HG03439 (cell line): ENCODE data around the gene OSR1.
"Not testable (repeated sequence)": the region's sequence is repeated elsewhere in the genome, so short reads cannot be mapped to it uniquely, and the experiment has no call there.

Source experiments
- ATAC-seq: cut with Tn5 transposase; IDR thresholded peaks from one replicate; pipeline ENCODE4 v1.9.1; 2021; ENCODE audit warnings: mild to moderate bottlenecking, moderate library complexity; ENCODE audit not compliant: unreplicated experiment

OSR1 gene

DNA sequence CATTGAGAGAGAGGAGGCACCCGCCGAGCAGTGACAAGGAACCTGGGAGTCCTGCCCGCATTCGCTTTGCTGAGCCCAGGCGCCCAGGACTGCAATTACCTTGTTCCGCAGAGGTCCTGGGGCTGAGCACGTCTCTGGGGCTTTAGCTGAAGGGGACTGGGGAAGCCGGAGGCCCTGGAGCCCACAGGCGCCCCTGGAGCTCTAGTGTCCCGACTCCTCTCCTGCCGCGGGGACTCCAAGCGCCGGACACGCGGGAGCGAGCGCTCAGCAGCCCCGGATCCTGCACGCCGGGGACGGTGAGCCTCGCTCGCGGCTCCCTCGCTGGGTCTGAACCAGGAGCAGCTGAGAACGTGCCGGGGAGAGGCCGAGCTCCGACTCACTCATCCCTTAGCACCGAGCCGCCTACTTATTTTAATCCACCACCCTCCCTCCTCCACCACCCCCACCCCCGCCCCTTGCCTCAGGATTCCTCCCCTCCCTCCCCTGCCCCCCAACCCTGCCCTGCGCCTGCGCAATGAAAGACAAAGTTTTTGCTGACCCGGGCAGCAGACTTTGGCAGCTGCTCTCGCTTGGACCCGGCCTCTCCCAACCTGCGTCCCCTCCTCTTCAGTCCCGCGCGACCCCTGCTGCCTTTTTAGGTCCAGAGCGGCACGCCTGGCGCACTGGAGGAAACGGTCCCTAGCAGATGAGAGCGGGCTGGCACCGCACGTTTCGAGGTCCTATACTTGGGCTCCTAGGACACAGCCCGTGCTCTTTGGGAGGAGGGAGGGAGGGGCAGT is at the start of gene OSR1:
OSR1 (minus strand) TSS at position 382 of the 779 bp plus-strand sequence. CDS start 4,818 bp downstream, outside the sequence.
- ATAC-seq = no peak

DNA sequence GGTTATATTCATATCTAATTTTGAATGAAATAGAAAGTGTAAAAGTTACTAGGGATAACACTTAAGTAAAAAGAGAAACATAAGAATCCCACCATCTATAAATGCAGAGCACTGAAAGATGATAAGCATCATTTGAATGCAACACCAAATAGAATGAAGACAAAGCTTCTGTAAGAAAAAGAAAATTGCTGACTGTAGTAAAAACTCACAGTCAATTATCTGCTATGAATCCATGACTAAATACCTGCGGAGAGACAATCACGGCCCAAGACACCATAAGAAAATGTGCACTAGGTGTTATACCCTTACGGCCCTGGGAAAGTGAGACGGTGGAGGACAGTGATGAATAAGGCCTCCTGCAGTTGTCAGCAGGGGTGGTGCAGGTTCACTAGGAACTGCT is 45.4 kb upstream of the OSR1 start:
- ATAC-seq = no peak

DNA sequence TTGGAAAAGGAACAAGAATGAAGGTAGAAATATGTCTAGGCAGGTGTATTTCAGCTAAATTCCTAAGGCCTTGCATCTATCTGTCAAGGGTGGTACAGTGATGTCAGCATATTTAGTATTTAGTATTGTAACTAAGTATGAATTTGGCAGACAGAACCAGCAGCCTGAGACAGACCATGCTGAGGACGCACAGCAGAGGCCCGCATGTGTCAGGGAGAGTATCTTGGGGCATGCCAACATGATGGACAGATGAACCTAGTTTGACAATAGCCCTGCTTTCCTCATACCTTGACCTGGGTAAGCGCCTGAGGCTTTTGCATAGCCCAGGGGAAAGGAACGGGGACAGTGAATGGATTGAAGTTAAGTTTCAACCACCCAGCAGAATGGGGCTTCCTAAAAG is 33.8 kb upstream of the OSR1 start:
- no peak for ATAC-seq

DNA sequence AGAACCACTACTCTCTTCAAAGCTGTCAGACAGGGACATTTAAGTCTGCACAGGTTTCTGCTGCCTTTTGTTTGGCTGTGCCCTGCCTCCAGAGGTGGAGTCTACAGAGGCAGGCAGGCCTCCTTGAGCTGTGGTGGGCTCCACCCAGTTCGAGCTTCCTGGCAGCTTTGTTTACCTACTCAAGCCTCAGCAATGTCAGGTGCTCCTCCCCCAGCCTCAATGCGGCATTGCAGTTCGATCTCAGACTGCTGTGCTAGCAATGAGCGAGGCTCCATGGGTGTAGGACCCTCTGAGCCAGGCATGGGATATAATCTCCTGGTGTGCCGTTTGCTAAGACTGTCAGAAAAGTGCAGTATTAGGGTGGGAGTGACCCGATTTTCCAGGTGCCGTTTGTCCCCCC is 31.0 kb upstream of the OSR1 start:
- ATAC-seq = not testable (repeated sequence)

DNA sequence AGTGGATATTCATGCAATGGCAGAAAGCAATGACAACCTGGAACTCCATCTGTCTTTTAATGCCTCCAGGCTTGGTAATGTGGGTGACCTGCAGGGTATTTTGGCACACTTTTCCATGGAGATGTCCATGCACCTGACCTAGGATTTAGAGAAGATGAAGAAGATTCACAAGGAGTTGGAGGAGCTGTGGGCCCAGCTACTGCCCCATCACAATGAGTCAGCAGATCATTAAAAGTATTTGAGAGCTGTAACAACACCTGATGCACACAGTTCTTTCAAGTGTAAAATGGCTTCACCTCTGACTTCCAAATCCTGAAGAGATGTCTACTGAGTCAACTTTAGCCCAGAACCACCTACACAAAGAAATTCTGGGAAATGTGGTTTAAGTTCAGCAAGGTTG is 22.1 kb upstream of the OSR1 start:
- no peak for ATAC-seq

DNA sequence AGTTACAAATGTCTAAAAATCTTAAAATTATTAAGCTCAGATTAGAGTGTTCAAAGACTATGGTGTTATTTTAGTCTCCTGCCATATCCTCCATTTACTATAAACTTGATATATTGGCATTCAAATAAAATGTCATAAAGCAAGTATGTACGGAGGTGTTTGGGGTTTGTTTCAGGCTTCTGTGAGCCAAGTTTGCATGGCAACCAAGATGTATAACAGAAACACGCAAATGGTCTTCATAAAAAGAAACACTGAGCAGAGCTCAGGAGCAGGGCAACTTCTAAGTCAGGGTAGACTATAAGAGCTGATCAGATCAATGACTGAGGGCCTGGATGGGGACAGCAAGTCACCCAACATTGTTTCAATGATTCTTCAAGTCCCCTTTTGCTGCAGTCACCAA is 20.5 kb upstream of the OSR1 start:
- ATAC-seq = no peak

DNA sequence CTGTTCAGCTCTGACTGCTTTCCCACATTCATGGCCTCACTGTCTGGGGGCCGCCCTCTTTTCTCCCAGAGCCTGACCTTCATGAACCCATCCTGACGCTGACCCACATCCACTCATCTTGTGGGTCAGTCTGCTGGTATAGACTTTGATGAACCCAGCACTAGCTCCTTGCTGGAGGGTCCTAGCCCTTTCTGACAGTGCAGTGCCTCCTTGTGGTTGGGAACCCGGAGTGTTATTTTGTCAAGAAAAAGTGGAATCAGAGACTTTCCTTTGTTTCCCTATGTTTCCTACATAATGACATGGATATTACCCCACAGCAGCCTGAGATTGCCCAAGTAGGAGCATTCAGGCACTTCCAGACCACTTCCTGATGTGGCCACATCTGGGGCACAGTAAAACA is 19.3 kb upstream of the OSR1 start:
- ATAC-seq = no peak

DNA sequence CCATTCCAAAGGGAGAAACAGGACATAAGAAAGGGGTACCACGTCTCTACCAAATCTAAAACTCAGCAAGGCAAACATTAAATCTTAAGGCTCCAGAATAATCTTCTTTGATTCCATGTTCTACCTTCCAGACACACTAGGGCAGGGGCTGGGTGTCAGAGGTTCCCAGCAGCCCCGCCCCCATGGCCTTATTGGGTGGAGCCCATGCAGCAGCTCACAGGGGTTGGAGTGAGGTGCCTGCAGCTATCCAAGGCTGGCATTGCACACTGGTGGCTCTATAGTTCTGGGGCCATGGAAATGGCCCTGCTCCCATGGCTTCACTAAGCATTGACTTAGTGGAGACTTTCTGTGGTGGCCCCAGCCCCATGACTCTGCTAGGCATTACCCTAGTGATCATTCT is 14.9 kb upstream of the OSR1 start:
- no peak for ATAC-seq

DNA sequence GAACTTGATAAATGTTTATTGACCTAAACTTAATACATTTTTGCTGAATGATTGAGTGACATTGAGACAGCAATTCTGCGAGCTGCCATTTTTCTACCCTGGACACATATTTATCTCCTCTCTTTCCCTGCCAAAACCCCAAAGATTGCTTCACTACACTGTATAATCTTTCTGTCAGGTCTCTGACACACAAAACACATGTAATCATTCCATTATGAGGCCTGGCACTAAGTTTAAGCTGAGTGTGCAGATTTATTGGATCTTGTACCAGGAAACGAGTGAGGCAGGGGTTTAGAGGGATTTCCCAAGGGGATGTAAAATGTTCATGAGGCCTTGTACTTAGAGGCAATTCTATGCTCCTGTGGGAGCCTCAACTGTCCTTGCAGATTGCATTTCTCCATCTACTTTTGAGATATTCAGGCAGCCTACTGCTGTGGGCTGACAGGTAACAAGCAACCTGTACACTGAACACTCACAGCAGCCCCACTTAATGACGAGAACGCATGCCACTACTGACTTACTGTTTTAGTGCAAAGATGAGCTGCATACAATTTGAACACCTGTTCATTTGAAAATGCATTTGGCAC is 13.7 kb upstream of the OSR1 start:
- no peak for ATAC-seq

DNA sequence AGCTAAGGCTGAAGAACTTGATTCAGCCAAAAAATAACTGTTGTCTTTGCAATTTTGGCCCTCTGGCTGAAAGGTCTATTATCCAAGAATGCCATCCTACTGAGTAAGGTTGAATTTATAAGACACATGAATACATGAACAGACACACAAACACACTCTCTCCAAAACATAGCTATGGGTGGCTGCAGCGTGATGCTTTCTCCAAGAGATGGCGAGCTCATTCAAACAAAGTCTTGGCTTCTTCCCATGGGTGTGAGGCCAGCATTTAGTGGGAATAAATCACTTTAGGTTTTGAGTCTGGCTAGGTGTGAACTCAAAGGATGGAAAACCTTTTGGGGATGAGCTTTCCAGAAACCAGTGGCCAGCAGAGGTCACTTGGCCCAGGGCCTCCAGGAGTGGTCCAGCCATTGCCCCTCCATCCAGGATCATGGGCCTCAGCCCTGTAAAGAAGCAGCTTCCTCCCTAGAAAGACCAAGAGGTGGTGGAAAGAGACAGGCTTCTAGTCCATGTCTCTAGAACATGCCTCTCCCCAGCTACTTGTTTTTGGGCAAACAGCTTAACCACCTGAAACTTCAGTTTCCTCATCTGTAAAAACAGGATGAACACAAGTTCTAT is 11.0 kb upstream of the OSR1 start:
- ATAC-seq = no peak

DNA sequence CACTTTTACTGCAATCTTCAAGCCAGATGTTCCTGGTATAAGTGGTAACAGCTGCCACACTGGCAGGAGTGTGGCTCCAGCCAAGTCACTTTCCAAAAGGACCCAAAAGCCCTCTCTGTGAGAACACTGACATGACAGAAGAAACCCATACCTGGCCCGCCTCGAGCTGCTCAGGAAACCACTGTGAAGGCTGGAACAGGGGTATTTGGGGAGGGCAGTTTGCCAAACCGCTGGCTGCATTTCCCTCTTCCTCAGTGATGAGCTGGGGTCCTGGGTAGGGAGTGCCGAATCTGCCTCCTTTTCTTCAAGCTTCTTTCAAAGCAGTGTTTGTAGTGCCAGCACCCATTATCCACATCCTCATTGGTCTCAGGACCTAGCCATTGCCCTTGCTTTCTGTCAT is 10.3 kb upstream of the OSR1 start:
- ATAC-seq = no peak

DNA sequence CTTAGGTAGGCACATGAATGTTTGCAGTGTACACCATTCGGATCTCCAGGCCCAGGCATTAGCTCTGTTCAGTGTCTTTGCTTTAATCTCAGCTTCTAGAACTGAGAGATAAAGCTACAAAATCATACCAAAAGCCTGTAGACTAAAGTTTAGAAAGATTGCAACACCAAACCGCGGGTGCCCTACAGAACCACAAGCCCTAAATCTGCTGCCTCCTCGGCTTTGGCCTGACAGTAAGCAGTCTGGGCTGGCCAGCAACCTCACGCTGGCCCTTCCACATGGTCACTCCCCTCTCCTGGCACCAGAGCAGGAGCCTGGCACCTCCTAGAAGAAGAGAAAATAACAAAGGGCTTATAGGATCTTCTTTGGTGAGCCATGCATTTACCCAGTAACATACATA is 8.9 kb upstream of the OSR1 start:
- ATAC-seq = no peak

DNA sequence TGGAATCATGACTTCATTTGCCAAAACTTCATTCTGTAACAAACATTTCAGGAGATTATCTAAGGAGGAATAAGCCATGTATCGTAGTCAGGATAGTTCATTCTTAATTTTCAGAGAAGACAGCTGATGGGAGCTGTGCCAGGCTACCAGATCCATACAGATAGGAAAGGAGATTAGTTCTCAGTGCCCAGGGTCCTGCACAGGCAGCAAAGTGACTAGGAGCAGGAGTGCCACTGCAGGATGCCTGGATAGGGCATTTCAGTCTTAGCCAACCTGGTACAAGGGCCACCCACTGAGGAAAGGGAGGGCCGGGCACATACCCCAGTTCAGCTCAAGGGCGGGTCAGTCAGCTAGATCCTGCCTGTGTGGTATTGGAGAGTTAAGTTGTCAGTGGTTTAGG is 6.7 kb upstream of the OSR1 start:
- no peak for ATAC-seq

DNA sequence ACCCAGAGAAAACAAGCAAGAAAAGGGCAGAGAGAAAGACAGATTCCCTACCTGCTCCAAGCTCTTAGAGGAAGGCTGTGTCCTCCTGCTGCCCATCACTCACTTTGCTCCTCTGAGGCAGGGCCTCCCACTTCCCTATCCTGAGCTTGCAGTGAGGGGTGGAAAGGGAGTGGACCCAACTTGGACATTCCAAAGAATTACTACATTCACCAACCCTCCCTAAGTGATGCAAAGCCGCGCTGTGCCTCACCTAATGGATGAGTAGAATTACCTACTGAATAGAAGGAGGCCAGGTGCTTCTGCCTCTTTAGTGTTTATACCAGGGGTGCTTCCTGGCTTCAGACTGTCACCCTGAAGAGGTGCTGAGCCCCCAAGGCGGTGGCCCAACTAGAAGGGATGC is 5.6 kb upstream of the OSR1 start:
- ATAC-seq = no peak

DNA sequence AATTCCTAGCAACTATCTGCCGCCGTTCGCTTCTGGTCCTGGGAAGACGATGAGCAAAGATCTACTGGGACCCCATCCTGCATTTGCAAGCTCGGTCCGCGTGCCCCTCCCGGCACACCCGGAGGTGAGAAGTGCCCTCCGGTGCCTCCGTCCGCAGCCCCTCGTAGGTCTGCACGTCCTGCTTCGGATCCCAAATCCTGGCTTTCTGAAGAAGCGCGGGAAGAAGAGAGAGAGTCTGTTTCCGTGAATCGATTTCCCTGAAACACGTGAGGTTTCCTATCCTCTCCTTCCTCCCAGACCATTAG is 5.0 kb upstream of the OSR1 start:
- ATAC-seq = no peak

DNA sequence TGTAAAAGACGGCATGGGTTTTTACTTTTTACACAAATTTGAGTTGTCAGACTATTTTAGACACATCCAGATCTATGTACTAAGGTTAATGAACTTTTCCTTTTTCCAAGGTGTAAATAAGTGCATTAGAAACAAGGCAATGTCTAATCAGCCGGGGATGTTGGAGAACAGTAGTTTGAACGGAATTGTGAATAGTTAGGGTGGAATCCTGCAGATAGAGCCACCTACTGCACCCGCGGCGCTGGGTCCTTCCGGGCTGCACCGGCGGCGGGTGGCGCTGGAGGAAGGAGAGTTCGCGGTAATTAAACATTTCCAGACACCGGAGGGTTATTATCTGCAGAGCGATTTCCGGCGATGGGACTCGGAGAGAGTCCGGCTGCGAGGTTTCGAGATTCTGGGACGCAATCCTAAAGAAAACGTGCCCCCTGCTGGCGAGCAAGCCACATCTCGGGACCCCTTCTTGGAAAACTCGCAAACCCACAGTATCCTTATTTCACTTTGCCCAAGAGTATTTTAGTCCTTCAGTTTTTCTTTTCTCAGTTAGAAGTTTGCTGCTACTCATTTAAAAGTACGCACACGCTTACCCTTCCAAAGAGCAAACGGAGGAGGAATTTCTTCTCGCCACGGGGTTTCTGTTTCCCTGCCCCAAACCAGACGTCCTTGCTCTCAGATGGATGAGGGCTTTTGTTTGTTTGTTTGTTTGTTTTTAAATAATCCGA is 4.5 kb upstream of the OSR1 start:
- no peak for ATAC-seq

DNA sequence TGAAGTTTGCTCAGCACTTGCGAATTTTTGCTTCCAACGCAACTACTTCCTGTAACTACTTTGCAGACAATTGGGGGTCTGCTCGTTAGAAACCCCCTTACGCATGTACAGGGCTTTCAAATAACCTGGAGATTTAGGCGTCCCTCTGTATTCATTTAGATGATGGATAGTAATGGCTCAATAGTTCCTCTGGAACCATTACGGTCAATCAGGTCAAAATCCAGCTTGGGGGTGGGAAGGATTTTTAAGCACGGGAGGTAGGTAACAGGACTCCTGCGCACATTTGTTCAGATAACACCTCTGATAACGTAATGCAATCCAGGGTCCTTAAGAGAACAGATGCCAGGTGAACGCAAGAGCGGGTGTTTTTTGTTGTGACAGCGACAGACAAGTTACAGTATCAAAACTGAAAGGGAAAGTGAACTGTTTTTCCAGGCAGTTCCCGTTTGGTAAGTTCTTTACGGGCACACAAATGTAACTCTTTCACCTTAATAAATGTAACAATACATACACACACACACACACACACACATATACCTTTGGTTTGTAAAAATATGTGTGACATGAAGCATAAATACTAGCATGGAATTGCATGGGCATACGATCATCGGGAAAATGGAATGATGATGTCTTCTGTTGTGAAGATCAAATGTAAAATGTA is 3.8 kb upstream of the OSR1 start:
- no peak for ATAC-seq

DNA sequence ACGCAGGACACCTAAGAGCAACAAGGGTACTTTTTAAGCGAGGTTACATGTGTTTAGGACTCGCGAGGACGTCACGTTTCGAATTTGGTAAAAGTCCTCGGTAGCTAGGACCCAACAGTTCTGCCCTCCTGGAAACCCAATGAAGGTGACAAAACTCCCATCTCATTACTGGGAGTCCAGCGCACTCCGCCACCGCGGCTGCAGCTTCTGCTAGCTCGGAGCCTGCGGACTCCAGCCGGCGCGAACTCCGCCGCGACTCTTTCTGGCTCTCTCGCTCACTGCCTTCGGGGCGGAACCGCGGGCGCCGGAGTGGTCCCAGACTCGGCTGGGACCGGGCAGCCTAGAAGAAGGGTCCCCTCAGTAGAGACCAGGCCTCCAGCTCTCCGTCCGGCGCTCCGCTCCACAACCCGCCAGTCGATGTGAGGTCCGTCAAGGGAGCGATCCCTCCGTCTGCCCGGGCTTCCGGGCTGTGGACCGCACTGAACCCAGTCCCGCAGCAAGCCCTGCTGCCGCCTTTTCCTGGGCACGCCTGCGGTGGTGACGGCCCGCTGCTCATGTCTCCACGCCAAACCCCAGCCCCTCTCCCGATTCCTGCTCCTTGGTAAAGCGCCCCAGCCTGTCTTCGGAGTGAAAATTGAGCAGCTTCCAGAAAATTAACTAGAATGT is 3.0 kb upstream of the OSR1 start:
- ATAC-seq = no peak

DNA sequence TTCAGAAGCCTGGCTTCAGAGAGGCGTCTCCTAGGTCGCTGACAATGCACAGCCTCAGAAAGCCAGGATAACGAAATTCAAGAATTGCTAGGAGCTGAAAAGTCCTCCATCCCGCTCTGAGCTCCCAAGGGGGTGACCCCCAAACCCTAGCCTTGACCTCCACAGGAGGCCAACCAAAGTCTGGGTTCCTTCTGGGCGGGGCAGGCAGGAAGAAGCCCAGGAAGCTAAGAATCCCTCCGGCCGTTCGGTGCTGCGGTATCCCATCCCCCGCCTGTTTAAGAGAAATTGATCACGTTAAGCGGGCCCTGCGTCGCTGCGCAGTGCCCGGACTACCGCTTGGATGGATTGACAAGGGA is 2.5 kb upstream of the OSR1 start:
- ATAC-seq = no peak

DNA sequence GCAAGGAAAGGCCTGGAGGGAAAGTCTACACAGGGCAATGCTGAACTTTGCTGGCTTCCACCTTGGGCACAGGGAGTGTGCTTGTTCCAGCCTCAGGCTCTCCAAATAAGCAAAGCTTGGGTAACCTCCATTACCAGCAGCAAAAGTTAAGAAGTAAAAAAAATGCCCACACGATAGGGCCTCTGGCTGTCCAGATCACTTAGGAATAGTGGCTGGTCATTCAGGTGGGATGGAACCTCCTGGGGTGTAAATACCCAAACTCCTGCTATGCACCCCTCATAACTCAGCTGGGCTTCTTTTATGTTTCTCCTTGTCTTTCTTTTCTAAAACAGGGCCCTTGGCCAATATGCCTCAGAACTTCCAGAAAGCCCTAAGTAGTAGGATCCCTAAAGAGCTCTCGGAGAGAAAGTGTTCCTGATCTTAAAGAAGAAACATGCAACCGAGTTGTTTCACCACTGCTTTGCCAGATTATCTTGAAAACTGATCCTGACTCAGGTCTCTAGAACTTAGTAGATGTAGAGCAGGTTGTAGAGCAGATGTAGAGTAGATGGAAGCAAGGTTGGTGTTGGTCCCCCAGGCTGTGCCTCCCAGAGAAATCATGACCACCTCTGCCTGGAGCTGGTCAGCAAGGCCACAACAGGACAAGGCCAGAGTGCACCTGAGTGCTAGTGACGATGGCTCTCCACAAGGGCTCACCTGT is 2.0 kb upstream of the OSR1 start:
- ATAC-seq = no peak
